Measurements from ENCODE around the gene DSP.

DNA sequence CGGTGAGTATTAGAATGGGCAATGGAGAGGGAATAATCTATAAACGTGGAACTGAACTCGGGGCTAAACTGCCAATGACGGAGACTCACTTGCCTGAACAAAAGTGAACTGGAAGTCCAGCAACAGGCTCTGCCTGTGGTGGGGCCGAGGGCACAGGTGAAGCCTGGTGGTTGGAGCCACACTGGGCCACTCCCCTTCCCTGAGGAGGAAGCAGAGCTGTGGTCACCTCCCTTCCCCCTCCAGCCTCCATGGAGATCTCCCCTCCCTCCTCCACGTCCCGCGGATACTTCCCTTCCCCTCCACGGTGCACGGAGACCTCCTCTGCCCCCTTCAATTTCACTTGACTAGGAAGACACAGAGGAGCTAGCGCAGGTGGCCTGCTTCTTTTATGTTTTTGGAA, 14.7 kb upstream of the DSP start:
- no peak for TF ChIP-seq CTCF (conservative IDR thresholded peaks at IDR 0.05; ENCODE audit: low read depth in 2 of 2)
- TF ChIP-seq JUNB (IDR thresholded peaks at IDR 0.05; ENCODE audit: unreplicated experiment), result no peak
- no peak for TF ChIP-seq POLR2AphosphoS5 (IDR thresholded peaks at IDR 0.05; ENCODE audit: low read depth)
- TF ChIP-seq, protein P1, sequence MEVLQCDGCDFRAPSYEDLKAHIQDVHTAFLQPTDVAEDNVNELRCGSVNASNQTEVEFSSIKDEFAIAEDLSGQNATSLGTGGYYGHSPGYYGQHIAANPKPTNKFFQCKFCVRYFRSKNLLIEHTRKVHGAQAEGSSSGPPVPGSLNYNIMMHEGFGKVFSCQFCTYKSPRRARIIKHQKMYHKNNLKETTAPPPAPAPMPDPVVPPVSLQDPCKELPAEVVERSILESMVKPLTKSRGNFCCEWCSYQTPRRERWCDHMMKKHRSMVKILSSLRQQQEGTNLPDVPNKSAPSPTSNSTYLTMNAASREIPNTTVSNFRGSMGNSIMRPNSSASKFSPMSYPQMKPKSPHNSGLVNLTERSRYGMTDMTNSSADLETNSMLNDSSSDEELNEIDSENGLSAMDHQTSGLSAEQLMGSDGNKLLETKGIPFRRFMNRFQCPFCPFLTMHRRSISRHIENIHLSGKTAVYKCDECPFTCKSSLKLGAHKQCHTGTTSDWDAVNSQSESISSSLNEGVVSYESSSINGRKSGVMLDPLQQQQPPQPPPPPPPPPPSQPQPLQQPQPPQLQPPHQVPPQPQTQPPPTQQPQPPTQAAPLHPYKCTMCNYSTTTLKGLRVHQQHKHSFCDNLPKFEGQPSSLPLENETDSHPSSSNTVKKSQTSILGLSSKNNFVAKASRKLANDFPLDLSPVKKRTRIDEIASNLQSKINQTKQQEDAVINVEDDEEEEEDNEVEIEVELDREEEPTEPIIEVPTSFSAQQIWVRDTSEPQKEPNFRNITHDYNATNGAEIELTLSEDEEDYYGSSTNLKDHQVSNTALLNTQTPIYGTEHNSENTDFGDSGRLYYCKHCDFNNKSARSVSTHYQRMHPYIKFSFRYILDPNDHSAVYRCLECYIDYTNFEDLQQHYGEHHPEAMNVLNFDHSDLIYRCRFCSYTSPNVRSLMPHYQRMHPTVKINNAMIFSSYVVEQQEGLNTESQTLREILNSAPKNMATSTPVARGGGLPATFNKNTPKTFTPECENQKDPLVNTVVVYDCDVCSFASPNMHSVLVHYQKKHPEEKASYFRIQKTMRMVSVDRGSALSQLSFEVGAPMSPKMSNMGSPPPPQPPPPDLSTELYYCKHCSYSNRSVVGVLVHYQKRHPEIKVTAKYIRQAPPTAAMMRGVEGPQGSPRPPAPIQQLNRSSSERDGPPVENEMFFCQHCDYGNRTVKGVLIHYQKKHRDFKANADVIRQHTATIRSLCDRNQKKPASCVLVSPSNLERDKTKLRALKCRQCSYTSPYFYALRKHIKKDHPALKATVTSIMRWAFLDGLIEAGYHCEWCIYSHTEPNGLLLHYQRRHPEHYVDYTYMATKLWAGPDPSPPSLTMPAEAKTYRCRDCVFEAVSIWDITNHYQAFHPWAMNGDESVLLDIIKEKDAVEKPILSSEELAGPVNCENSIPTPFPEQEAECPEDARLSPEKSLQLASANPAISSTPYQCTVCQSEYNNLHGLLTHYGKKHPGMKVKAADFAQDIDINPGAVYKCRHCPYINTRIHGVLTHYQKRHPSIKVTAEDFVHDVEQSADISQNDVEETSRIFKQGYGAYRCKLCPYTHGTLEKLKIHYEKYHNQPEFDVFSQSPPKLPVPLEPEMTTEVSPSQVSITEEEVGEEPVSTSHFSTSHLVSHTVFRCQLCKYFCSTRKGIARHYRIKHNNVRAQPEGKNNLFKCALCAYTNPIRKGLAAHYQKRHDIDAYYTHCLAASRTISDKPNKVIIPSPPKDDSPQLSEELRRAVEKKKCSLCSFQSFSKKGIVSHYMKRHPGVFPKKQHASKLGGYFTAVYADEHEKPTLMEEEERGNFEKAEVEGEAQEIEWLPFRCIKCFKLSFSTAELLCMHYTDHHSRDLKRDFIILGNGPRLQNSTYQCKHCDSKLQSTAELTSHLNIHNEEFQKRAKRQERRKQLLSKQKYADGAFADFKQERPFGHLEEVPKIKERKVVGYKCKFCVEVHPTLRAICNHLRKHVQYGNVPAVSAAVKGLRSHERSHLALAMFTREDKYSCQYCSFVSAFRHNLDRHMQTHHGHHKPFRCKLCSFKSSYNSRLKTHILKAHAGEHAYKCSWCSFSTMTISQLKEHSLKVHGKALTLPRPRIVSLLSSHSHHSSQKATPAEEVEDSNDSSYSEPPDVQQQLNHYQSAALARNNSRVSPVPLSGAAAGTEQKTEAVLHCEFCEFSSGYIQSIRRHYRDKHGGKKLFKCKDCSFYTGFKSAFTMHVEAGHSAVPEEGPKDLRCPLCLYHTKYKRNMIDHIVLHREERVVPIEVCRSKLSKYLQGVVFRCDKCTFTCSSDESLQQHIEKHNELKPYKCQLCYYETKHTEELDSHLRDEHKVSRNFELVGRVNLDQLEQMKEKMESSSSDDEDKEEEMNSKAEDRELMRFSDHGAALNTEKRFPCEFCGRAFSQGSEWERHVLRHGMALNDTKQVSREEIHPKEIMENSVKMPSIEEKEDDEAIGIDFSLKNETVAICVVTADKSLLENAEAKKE (CRISPR knock-in tag; IDR thresholded peaks at IDR 0.05), result no peak
- no peak for TF ChIP-seq EZH2phosphoT487 (IDR thresholded peaks at IDR 0.05; ENCODE audit: unreplicated experiment)
- no peak for TF ChIP-seq EZH2 (IDR thresholded peaks at IDR 0.05; ENCODE audit: low read depth, unreplicated experiment)
- no peak for TF ChIP-seq CREB1 (CRISPR knock-in tag; IDR thresholded peaks at IDR 0.05; ENCODE audit: low read depth)
- TF ChIP-seq NANOG (IDR thresholded peaks at IDR 0.05; ENCODE audit: borderline replicate concordance), result no peak
- no peak for TF ChIP-seq ZNF331 (CRISPR knock-in tag; IDR thresholded peaks at IDR 0.05; ENCODE audit: low read depth)
- TF ChIP-seq, protein P2, sequence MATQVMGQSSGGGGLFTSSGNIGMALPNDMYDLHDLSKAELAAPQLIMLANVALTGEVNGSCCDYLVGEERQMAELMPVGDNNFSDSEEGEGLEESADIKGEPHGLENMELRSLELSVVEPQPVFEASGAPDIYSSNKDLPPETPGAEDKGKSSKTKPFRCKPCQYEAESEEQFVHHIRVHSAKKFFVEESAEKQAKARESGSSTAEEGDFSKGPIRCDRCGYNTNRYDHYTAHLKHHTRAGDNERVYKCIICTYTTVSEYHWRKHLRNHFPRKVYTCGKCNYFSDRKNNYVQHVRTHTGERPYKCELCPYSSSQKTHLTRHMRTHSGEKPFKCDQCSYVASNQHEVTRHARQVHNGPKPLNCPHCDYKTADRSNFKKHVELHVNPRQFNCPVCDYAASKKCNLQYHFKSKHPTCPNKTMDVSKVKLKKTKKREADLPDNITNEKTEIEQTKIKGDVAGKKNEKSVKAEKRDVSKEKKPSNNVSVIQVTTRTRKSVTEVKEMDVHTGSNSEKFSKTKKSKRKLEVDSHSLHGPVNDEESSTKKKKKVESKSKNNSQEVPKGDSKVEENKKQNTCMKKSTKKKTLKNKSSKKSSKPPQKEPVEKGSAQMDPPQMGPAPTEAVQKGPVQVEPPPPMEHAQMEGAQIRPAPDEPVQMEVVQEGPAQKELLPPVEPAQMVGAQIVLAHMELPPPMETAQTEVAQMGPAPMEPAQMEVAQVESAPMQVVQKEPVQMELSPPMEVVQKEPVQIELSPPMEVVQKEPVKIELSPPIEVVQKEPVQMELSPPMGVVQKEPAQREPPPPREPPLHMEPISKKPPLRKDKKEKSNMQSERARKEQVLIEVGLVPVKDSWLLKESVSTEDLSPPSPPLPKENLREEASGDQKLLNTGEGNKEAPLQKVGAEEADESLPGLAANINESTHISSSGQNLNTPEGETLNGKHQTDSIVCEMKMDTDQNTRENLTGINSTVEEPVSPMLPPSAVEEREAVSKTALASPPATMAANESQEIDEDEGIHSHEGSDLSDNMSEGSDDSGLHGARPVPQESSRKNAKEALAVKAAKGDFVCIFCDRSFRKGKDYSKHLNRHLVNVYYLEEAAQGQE (IDR thresholded peaks at IDR 0.05; ENCODE audit: unreplicated experiment), result no peak

All from GM23338 (cell line).